Vagina (tissue), 2 donors: ENCODE measurements around the gene MAST2.

ENCODE experiments used
- POLR2A ChIP-seq, 2 donors: fragments of 450-650 bp; IDR thresholded peaks; one replicate each; pipeline ENCODE4 v1.6.1; 2017; ENCODE audit warnings: antibody characterized with exemption in 2 of 2, mild to moderate bottlenecking in 2 of 2, moderate library complexity in 2 of 2
- POLR2AphosphoS5 ChIP-seq, 2 donors: sonication (generic); formaldehyde crosslinking; IDR thresholded peaks; one replicate each; pipeline ENCODE4 v1.9.0; 2017; ENCODE audit warnings: antibody characterized with exemption in 2 of 2, mild to moderate bottlenecking in 2 of 2, low read depth in 1 of 2; ENCODE audit not compliant: insufficient read depth in 1 of 2
- TF ChIP-seq, protein P1 (sequence below), 3 experiments: fragments of 450-650 bp in 2 of 3; fragments of 200-600 bp in 1 of 3; sonication (generic) in 1 of 3; IDR thresholded peaks; one replicate each; pipeline ENCODE4 v1.5.1; 2017 to 2019; ENCODE audit warnings: antibody characterized with exemption in 3 of 3, mild to moderate bottlenecking in 2 of 3, moderate library complexity in 2 of 3

DNA sequence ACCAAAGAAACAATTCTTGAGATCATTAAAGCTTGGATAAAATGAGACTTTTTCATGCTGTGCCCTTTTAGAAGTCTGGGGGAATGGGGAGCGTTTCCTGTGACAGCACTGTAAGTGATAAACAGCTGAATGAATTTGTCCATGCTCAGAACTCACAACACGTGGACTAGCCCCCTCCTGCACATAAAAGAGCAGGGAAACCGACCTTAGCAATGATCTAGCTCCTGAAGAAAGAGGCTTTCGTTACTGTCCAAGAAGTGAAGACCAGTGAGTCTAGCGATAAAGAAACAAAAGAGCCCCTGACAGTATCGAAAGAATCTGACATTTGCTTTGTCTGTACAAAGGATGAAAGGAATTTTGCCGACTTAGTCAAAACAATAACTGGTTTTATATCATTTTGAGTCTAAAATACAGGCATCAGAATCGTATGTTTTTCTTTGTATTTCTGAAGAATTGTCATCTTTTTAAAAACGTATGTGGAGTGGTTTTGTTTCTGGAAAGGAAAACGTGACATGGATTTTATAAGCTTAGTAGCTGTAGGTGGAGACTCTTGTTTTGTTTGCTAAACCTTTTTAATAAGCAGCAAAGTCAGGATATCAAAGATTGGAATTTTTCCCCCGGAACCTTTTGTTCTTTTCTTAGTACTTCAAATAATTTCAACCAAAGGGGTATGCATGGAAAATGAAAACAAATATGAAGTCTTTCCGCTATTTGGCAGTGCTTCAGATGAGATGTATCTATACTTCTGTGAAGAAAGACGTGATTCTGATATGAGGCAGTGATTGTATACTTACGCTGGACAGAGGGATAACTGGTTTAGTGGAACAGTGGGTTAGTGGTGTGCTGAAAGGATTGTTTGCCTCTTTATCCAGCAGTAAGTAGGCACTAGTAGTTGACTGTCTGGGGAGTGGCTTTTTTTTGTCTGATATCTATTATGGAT lies 61.0 kb downstream of the MAST2 start:
- TF ChIP-seq, protein P1, sequence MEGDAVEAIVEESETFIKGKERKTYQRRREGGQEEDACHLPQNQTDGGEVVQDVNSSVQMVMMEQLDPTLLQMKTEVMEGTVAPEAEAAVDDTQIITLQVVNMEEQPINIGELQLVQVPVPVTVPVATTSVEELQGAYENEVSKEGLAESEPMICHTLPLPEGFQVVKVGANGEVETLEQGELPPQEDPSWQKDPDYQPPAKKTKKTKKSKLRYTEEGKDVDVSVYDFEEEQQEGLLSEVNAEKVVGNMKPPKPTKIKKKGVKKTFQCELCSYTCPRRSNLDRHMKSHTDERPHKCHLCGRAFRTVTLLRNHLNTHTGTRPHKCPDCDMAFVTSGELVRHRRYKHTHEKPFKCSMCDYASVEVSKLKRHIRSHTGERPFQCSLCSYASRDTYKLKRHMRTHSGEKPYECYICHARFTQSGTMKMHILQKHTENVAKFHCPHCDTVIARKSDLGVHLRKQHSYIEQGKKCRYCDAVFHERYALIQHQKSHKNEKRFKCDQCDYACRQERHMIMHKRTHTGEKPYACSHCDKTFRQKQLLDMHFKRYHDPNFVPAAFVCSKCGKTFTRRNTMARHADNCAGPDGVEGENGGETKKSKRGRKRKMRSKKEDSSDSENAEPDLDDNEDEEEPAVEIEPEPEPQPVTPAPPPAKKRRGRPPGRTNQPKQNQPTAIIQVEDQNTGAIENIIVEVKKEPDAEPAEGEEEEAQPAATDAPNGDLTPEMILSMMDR (IDR thresholded peaks at IDR 0.05) = no peak
- TF ChIP-seq POLR2A (IDR thresholded peaks at IDR 0.05) = no peak
- no peak for TF ChIP-seq POLR2AphosphoS5 (IDR thresholded peaks at IDR 0.05; ENCODE audit: insufficient read depth in 1 of 2, low read depth in 1 of 2)
